HG03139 (cell line): ENCODE data around the gene GJB3.
"Not testable (repeated sequence)": the region's sequence is repeated elsewhere in the genome, so short reads cannot be mapped to it uniquely, and the experiment has no call there.

Experiments used
- ATAC-seq: cut with Tn5 transposase; IDR thresholded peaks from one replicate; pipeline ENCODE4 v1.9.1; 2021; ENCODE audit not compliant: unreplicated experiment

The GJB3 gene

DNA sequence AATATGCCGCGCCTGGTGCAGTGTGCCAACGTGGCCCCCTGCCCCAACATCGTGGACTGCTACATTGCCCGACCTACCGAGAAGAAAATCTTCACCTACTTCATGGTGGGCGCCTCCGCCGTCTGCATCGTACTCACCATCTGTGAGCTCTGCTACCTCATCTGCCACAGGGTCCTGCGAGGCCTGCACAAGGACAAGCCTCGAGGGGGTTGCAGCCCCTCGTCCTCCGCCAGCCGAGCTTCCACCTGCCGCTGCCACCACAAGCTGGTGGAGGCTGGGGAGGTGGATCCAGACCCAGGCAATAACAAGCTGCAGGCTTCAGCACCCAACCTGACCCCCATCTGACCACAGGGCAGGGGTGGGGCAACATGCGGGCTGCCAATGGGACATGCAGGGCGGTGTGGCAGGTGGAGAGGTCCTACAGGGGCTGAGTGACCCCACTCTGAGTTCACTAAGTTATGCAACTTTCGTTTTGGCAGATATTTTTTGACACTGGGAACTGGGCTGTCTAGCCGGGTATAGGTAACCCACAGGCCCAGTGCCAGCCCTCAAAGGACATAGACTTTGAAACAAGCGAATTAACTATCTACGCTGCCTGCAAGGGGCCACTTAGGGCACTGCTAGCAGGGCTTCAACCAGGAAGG, 4.3 kb downstream of the GJB3 start:
- no peak for ATAC-seq

GRCh38 chr1:34785875-34786470, 5.0 kb downstream of the GJB3 start:
- no peak for ATAC-seq

- no peak for ATAC-seq
Measured at GRCh38 chr1:34786521-34787325, 5.7 kb downstream of the GJB3 start.

- no peak for ATAC-seq
Measured at GRCh38 chr1:34787461-34788420, 6.7 kb downstream of the GJB3 start.

DNA sequence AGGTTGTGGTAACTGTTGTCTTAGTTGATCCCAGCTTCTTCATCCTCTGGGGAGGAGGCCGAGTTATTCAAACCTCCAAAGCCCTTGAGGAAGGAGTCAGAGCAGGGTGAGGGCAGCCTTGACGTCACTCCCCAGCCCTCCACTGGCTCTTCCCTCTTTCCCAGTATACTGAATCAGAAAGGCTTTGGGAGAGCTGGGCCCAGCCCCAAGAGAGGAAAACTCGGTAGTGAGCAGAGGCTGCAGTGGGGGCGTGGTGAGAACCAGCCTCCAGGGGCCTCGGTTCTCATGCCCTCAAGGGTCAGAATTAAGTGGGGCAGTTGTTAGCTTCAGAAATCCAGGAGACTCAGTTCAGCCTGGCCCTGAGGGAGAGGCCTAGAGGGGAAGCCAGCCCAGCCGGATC, 10.0 kb downstream of the GJB3 start:
- ATAC-seq, result no peak

GRCh38 chr1:34792424-34792823, 11.4 kb downstream of the GJB3 start:
- no peak for ATAC-seq

- ATAC-seq, result no peak
Measured at GRCh38 chr1:34792868-34793727, 12.1 kb downstream of the GJB3 start, which contains the start of gene GJA4. TSS of gene GJA4 (plus strand) at chr1:34792999. CDS start at chr1:34794214, 1,215 bp downstream.

DNA sequence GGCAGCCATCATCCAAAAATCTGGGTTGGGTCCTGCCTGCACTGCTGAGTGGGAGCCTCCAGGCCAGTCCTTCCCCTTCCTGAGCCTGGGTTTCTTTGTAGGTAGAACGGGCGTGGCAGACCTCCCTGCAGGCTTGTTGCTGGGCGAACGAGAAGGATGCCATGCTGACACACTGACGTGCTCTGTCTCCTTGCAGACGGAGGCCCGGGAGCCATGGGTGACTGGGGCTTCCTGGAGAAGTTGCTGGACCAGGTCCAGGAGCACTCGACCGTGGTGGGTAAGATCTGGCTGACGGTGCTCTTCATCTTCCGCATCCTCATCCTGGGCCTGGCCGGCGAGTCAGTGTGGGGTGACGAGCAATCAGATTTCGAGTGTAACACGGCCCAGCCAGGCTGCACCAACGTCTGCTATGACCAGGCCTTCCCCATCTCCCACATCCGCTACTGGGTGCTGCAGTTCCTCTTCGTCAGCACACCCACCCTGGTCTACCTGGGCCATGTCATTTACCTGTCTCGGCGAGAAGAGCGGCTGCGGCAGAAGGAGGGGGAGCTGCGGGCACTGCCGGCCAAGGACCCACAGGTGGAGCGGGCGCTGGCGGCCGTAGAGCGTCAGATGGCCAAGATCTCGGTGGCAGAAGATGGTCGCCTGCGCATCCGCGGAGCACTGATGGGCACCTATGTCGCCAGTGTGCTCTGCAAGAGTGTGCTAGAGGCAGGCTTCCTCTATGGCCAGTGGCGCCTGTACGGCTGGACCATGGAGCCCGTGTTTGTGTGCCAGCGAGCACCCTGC, 13.2 kb downstream of the GJB3 start:
- ATAC-seq, result no peak

GRCh38 chr1:34794790-34795180, 13.8 kb downstream of the GJB3 start:
- no peak for ATAC-seq

DNA sequence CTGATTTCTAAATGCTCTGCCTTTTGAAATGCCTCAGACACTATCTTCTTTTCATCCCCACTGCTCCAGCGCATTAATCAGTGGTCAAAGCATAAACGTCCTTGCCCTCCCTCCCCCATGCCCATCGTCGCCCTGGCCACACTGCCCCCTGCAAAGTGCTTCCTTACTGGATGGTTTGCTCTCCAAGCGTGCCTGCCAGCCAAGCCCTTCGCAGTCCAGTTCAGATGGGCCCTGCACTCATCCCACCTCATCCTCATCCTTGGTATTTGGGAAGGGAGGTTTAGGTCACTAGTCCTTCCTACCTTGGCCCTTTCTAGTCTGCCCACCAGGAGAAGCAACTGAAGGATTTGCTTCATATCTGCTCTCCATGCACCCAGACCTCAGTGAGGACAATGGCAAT, 14.9 kb downstream of the GJB3 start:
- ATAC-seq, result no peak

- peak; percentile 63 for ATAC-seq
Measured at GRCh38 chr1:34796990-34797389, 16.0 kb downstream of the GJB3 start.

GRCh38 chr1:34800214-34800613, 19.2 kb downstream of the GJB3 start:
- ATAC-seq, result no peak

- no peak for ATAC-seq
Measured at GRCh38 chr1:34803770-34804169, 22.8 kb downstream of the GJB3 start.

- no peak for ATAC-seq
Measured at GRCh38 chr1:34806396-34806795, 25.4 kb downstream of the GJB3 start.

DNA sequence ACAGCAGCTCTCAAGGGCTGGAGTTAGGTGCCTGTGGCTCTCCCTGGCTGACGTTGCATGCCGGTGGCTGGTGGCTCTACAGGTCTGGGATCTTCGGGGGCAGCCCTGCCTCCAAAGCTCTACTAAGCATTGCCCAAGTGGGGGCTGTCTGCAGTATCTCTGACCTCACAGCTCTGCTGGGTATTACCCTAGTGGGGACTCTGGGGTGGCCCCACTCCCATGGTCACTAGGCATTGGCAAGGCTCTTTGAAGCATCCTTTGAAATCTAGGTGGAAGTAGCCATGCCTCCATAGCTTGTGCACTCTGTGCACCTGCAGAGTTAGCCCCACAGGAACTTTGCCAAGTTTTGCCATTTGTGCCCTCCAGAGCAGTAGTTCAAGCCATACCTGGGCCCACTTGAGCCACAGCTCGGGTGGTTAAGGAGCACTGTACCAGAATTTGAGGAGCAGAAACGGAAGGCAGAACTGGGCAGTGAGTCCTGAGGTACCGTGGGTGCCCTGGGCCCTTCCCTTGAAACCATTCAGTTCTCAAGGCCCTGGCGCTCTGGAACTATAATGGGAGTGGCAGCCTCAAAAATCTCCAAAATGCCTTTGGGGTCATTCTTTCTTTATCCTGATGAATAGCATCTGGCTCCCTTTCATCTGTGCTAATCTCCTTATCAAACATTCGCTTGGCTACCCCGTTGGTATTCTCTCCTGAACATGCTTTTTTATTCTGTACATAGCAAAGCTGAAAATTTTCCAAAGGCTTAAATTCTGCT, 27.2 kb downstream of the GJB3 start:
- no peak for ATAC-seq

DNA sequence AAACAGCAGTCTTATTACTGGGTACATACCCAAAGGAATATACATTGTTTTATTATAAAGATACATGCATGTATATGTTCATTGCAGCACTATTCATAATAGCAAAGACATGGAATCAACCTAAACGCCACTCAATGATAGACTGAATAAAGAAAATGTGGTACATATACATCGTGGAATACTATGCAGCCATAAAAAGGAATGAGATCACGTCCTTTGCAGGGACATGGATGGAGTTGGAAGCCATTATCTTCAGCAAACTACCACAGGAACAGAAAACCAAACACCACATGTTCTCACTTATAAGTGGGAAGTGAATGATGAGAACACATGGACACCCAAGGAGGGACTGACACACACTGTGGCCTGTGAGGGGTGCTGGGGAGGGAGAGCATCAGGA, 29.8 kb downstream of the GJB3 start:
- ATAC-seq, result not testable (repeated sequence)

DNA sequence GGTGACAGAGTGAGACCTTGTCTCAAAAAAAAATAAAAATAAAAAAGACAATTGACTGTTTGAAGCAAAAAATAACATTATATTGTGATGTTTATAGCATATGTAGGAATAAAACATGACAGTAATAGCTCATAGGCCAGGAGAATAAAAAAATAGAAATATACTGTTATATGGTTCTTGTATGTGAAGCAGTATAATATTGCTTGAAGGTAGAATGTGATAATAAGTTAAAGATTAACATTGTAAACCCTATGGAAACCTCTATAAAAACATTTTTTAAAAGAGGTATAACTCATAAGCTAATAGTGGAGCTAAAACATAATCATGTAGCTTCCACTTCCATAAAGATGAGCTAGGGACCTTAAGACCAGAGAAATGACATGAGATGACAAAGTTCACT, 35.3 kb downstream of the GJB3 start:
- ATAC-seq, result no peak

GRCh38 chr1:34816778-34817177, 35.8 kb downstream of the GJB3 start:
- ATAC-seq, result no peak

DNA sequence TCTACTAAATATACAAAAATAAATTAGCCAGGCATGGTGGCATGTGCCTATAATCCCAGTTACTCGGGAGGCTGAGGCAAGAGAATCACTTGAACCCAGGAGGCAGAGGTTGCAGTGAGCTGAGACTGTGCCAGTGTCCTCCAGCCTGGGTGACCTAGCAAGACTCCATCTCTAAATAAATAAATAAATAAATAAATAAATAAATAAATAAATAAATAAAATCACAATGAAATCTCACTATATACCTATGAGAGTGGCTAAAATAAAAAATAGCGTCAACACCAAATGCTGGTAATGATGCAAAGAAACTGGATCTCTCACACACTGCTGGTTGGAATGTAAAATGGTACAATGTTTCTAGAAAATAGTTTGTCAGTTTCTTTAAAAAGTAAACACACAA, 37.8 kb downstream of the GJB3 start:
- not testable (repeated sequence) for ATAC-seq
